ENCODE data around the gene ZNF653.

The ZNF653 gene, protein sequence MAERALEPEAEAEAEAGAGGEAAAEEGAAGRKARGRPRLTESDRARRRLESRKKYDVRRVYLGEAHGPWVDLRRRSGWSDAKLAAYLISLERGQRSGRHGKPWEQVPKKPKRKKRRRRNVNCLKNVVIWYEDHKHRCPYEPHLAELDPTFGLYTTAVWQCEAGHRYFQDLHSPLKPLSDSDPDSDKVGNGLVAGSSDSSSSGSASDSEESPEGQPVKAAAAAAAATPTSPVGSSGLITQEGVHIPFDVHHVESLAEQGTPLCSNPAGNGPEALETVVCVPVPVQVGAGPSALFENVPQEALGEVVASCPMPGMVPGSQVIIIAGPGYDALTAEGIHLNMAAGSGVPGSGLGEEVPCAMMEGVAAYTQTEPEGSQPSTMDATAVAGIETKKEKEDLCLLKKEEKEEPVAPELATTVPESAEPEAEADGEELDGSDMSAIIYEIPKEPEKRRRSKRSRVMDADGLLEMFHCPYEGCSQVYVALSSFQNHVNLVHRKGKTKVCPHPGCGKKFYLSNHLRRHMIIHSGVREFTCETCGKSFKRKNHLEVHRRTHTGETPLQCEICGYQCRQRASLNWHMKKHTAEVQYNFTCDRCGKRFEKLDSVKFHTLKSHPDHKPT

DNA sequence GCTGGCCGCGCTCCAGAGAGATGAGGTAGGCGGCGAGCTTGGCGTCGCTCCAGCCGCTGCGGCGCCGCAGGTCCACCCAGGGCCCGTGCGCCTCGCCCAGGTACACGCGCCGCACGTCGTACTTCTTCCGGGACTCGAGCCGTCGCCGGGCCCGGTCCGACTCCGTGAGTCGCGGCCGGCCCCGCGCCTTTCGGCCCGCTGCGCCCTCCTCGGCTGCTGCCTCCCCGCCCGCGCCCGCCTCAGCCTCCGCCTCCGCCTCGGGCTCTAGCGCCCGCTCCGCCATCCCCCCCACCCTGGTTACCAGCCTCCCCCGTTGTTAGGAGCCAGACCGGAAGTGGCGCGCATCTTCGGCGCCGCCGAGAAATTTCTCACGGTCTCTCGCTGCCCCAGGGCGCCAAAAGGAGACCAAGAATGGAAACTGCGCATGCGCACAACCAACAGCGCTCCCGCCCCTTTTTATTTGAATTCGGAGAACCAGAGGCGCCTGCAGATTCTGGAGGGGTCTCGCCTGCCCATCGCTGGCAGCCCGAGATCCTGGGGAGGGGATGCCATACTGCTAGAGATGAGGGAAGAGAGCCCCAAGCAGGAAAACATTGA lies at the start of gene ZNF653:
ZNF653 (minus strand) TSS at position 336 of the 597 bp plus-strand sequence; CDS start at position 283, 53 bp downstream.
- FAIRE-seq: no peak

DNA sequence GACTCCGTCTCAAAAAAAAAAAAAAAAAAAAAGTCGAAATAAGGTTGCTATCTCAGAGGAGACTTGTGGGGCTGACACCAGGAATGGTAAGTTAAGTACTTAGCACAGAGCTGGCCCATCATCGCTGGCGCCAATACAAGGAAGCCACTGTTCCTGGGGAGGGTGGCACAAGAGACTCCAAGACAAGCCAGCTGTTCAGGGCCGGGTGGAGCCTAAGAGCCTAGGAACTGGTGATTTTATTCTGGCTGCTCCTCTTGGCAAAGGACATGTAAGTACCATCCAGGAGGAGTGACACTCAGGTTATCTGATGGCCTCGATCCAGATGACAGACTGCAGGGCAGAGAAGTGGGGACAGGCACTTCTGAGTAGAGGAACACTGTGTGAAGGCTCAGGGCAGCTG lies 49.6 kb upstream of the ZNF653 start:
- FAIRE-seq: no peak

DNA sequence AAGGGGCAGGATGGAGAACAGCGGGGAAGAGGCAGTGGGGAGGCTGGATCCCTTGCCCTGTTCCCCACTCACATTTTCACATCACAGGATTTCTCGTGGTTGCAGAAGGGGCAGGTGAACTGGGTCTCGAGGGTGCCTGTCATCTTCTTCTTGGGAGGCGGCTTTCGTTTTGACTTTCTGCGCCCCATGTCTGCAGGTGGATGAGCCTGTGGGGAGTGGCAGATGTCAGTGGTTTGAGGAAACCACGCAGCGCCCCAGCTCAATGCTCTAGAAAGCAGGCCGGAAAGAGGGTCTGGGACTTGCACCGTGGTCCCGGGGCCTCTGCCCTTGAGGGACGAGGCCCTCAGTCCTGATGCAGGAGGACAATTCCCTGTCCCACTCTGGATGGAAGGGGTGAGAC lies 48.5 kb upstream of the ZNF653 start:
- FAIRE-seq: no peak

DNA sequence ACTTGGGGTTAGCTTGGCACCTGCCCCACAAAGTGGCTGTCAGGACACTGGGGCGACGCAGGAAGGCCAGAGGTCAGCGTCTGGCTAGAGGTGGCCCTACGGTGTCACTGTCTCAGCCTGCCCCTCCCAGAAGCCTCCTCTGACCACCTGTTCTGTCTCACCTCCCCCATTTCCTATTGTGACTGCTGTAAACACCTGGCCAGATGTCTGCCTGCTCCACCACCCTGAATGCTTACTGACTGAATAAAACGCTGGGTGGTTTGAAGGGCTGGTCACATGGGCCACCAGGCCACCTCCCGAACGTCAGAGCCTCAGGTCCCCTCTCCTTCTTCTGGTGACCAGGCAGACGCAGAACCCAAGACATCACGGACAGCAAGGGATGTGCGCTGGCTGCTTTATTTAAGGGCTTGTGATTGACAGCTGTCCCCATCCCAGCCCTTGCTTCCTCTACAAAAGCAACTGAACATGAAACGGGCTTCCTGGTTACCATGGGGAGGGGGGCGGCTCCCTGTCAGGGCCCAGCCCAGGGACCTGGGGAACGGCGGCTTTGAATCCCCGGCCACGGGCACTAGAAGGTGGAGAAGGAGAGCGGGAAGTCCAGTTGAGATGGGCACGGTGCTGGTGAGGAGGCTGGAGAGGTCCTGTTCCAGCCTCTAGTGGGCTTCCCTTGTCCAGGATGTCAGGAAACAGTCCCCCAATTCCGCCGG lies 47.2 kb upstream of the ZNF653 start:
- FAIRE-seq: no peak

DNA sequence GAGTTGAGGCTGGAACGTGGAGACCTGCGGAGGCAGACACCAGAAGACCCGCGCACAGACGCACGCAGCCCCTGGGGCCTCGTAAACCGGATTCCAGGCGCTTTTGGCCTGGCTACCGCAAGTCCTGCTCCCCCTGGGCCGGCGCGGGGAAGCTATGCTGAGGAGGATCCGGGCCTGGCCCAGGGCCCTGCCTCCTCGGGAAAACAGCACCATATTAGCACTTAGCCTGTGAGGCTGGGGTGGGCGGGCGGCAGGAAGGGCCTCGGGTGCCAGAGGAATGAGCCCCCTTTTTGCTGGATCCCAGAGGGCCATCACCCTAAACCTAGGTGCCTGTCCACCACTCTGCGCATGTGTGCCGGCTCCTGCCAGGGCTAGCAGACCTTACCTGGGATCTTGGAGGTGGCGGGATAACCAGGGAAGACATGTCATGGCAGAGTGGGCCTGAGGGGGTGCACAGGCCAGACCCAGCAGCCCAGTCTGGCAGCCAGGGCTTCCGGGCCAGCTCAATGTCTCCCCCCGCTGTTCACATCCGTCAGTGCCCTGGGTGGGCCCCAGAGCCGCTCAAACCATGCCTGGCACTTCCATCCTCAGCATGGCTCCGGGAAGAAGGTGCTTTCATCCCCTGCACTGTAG lies 46.1 kb upstream of the ZNF653 start:
- FAIRE-seq: no peak

DNA sequence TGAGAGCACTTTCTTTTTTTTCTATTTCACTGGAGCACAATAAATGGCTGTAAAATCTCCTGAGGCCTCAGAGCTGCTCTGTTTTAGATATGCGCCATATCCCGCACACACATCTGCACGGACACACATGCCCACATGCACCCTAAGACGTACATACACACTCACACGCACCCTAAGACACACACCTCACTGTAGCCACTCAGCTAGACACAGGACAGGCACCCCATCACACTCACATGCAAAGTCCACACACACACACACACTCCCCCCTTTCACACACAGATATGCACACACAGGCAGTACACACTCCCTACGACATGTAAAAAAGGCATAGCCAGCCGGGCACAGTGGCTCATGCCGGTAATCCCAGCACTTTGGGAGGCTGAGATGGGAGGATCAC lies 44.6 kb upstream of the ZNF653 start:
- FAIRE-seq: no peak

DNA sequence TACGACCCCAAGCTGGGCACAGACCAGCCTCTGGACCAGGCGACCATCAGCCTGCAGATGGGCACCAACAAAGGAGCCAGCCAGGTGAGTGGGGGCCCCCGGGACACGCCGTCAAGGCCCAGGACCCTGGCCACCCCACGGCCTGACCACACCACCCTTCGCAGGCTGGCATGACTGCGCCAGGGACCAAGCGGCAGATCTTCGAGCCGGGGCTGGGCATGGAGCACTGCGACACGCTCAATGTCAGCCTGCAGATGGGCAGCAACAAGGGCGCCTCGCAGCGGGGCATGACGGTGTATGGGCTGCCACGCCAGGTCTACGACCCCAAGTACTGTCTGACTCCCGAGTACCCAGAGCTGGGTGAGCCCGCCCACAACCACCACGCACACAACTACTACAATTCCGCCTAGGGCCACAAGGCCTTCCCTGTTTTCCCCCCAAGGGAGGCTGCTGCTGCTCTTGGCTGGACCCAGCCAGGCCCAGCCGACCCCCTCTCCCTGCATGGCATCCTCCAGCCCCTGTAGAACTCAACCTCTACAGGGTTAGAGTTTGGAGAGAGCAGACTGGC lies 43.8 kb upstream of the ZNF653 start:
- no peak for FAIRE-seq

DNA sequence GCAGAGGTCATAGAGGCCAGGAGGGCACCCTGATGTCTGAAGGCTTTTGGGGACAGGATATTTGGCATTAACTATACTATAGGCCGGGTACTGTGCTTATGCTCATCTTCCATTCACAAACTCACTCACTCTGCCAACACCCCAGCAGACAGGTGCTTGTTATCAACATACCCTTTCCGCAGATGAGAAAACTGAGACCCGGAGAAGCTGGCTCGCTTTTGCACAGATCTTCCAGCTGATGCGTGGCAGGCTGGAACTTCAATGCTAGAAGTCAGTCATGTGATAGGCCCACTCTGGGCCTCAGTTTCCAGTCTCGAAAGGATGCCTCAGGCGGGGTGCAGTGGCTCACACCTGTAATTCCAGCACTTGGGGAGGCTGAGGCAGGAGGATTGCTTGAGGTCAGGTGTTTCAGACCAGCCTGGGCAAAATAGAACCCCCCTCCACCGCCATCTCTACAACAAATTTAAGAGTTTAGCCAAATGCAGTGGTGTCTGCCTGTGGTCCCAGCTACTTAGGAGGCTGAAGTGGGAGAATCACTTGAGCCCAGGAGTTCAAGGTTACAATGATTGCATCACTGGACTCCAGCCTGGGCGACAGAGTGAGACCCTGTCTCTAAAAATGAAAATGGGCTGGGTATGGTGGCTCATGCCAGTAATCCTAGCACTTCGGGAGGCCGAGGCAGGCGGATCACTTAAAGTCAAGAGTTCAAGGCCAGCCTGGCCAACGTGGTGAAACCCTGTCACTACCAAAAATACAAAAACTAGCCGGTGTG lies 42.5 kb upstream of the ZNF653 start:
- FAIRE-seq: no peak

DNA sequence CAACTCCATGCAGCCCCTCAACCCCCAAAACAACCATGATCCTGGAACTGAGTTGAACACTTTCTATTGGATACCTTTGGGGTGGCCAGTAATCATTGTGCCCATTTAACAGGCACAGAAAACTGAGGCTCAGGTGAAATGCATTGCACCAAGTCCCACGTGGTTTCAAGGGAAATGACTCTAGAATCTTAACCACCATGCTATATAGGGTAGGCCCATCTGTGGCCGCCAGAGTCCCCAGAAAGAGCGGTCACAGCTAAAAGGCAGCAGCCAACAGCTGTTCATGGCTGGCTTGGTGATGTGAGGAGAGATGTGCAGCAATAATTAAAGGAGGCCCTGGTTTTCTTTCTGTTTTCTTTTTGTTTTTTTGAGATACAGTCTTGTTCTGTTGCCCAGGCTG lies 35.6 kb upstream of the ZNF653 start:
- FAIRE-seq: no peak

DNA sequence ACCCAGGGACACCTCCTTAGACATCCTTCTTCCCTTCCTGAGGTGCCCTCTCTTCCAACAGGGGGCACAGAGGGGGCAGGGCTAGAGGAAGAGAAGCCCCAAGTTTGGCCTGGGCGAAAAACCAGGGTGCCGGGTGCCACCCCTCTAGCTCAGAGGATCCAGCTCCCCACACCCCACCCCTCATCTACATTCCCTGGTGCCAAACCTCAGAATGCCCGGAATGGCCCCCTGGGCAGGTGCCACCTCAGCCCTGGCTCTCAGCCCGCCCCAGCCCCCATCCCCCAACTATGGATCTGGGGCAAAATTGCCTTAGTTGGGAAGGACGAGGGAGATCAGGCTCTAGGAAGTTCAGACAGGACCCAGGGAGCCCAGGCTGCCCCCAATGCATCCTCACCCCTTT lies 35.0 kb upstream of the ZNF653 start:
- no peak for FAIRE-seq

DNA sequence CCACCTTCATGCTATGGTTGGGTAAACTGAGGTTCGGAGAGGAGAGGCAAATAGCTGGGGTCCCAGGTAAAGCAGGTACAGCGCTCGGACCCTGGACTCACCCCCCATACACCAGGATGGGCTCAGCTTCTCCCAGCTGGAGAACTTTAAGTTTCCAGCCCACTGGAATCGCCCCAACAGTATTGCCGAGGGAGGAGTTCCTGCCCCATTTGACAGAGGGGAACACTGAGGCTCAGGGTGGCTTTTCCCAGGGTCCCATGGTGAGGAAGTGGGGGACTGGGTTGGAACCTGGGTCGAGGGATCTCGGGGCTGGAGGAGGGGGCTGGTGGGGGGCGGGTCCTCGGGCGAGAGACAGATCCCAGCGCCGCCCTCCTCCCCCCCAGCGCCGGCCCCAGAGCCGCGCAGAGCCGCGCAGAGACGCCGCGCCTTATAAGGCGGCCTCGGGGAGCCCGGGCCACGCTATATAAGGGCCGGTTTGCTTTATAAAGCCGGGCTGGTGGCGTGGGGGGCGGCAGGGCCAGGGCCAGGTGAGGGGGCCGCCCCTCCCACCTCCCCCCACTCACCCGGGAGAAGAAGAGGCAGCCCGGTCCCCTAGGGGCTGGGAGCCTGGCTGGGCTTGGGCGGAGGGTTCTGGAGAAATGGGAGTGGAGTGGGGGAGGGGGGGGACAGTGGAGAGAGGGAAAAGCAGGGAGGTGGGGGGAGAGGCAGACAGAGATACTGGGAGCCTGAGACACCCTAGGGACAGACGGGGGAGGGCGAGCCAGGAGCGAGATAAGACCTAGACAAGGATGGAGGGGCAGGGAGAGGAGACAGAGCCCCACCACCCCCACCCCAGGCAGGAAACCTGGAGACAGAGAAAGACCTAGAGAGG lies 34.1 kb upstream of the ZNF653 start:
- no peak for FAIRE-seq

DNA sequence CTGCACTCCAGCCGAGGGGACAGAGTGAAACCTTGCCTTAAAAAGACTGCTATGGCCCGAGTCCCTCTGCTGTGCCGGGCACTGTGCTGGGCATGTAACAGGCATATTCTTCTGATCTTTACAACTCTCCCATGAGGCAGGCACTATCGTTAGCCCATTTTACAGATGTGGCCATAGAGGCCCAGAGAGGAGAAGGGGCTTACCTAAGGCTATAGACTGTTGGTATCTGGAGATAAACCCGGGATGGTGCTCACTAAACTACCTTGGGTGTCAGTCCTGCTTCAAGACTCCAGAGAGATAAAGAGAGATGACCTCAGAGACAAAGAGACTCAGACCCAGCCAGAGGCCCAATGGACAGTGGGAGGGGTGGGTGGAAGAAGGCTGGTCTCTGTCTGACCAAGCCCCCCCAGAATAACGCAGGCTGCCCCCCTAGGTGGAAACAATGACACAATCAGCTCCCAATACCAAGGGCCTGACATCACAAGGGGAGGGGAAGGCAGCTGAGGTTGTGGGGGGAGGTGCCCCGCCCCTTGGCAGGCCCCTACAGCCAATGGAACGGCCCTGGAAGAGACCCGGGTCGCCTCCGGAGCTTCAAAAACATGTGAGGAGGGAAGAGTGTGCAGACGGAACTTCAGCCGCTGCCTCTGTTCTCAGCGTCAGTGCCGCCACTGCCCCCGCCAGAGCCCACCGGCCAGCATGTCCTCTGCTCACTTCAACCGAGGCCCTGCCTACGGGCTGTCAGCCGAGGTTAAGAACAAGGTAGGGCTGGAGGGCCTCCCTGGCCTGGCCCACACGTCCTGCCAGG lies 32.8 kb upstream of the ZNF653 start, which contains the start of gene CNN1:
CNN1 (plus strand) TSS at position 620 of the 805 bp plus-strand sequence; CDS start at position 697, 77 bp downstream.
- FAIRE-seq: no peak

DNA sequence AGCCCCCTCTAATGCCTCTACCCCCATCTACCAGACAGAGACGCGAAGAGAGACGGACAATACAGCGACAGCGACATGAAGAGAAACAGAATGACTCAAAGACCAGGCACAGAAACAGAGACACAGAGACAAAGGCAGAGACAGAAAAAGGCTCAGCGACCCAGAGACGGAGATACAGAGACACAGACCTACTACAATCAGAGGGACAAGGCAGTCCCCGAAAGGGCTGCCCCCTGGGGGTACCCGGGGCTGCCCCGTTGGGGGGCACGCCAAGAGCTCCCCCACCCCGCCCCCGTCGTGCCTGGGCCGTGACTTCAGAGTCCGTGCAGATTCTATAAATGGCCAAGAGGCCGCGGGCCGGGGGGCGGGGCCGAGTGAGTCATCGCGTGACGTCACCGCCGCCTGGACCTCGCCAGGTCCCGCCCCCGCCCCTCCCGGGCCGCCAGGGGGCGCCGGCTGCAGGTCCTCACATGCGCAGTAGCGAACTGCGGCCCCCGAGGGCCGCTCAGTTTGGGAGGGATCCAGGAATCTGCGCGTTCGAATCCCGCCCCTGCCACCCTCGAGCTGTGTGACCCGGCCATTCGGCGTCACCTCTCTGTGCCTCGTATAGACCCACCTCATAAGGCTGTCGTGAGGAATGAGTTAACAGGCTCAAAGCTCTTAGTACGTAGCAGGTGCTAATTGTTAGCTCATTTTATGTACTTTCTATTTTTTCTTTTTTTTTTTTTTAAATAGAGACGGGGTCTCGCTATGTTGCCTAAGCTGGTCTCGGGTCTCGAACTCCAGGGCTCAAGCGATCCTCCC lies 30.4 kb upstream of the ZNF653 start:
- no peak for FAIRE-seq

DNA sequence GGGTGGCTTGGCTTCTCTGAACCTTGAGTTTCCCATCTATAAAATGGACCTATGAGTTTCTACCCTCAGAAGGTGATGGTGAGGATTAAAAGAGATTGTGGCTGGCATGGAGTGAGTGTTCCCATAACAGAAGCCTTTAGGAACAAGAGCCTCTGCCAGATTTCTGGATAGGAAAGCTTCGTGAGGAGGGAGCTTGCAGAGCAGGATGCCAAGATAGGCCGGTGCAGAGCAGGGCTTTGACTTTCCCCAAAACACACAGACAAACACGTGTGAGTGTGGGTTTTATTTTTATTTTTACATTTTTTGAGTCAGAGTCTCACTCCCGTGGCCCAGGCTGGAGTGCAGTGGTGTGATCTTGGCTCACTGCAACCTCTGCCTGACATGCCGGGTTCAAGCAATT lies 29.3 kb upstream of the ZNF653 start:
- no peak for FAIRE-seq

DNA sequence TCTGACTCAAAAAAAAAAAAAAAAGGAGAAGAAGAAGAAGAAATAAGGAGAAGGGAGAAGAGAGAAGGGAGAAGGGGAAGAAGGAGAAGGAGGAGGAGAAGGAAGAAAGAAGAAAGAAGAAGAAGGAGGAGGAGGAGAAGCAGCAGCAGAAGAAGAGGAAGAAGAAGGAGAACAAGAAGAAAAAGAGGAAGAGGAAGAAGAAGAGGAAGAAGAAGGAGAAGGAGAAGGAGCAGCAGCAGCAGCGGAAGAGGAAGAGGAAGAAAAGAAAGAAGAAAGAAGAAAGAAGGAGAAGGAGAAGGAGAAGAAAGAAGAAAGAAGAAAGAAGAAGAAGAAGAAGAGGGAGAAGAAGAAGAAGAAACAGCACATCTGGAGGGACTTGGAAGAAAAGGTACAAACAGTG lies 28.9 kb upstream of the ZNF653 start:
- FAIRE-seq: no peak

DNA sequence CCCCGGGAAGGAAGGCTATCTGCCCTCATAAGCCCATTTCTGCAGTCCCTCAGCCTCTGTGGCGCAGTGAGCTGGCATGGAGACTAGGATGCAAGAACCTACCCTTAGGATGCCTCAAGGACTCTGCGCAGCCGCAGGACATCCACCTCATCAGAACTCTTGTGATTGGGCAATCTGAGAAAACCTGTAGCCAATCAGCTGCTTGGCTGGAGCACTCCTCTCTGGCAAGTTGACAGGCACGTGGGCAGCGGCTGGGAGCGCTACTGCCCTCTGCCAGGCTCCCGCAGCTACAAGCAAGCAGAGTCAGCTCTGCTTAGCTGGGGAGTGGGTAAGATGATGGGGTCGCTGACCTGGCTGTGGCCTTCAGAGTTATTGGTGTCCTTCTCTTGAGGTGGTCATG lies 24.8 kb upstream of the ZNF653 start:
- no peak for FAIRE-seq

DNA sequence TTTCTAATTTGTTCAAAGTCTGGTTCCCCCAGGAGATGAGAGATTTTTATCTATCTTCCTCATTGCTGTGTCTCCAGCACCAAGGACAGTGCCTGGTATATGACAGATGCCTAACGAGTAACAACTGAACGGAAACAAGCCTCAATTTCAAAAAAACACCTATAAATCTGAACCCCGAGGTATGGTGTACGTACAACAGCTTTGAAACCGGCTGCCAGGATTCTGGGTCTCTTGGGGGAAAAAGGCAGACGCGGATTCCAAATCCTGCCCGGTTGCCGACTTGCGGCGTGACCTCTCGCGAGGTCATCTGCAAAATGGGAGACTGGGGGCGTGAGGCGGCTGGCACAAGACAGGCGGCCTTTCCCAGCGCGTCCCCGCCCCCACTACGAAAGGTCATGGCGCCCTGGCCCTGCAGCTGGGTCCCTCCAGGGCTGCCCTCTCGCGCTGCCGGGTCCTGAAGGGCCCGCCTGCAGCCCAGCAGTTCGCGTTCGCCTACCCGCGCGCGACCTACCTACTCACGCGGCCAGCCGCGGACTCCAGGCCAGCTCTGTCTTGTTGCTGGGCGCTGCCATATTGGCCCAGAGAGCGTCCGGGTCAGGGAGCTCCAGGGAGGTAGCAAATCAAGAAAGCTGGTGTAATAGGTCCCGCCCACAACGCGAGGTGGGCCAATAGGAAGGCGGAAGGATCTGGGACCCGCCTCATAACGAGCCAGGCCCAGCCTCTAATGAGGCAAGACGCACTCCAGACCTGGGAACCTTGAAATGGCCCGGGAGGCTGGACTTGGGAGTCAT lies 23.1 kb upstream of the ZNF653 start, which contains the start of gene ECSIT:
ECSIT (minus strand) TSS at position 584 of the 791 bp plus-strand sequence. CDS start 9,964 bp downstream, outside the sequence.
- peak; percentile 41 for FAIRE-seq

DNA sequence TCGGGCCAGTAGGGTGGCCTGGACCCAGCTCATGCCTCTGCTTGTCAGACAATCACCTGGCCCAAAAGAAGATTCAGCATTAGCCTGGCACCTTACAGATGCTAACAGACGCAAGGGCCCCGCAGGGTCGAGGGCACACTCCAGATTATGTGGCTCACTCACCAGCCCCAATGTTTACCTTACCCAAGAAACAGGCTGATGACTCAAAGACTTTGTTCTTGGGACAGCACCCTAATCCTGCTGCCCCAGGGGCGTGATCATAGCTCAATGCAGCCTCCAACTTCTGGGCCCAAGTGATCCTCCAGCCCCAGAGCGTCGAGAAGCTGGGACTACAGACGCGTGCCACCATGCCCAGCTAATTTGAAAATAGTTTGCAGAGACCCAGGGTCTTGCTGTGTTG lies 13.5 kb upstream of the ZNF653 start:
- FAIRE-seq: no peak
